Trophoblast cell (in vitro differentiated cells and primary cell): ENCODE data around the gene CEP68.
A peak's percentile ranks its signal among the peaks of the same experiment; 100 is the strongest.

Source experiments
- DNase-seq, 2 donors: peaks; one replicate each; pipeline ENCODE4 v3.0.0-alpha.2; 2016
- H2AFZ ChIP-seq: 2 replicates; pipeline ENCODE4 v1.6.1; 2013; ENCODE audit warnings: low read length, moderate library complexity, mild to moderate bottlenecking; ENCODE audit not compliant: insufficient read depth, poor library complexity
- H2AK5ac ChIP-seq: 2 replicates; pipeline ENCODE4 v1.6.1; 2013; ENCODE audit warnings: mild to moderate bottlenecking, low read length
- H2BK120ac ChIP-seq: 2 replicates; pipeline ENCODE4 v1.6.1; 2013; ENCODE audit warnings: low read length, mild to moderate bottlenecking, moderate library complexity; ENCODE audit not compliant: insufficient read depth, poor library complexity
- H2BK12ac ChIP-seq: 2 replicates; pipeline ENCODE4 v1.6.1; 2013; ENCODE audit warnings: mild to moderate bottlenecking, low read length, moderate library complexity
- H2BK5ac ChIP-seq: 2 replicates; pipeline ENCODE4 v1.6.1; 2013; ENCODE audit warnings: low read length, low read depth, moderate library complexity, mild to moderate bottlenecking; ENCODE audit not compliant: poor library complexity
- H3K14ac ChIP-seq: 2 replicates; pipeline ENCODE4 v1.6.1; 2013; ENCODE audit warnings: mild to moderate bottlenecking, low read length
- H3K18ac ChIP-seq: 2 replicates; pipeline ENCODE4 v1.6.1; 2013; ENCODE audit warnings: mild to moderate bottlenecking, low read length
- H3K23ac ChIP-seq: 2 replicates; pipeline ENCODE4 v1.6.1; 2013; ENCODE audit warnings: low read length
- H3K27ac ChIP-seq: 2 replicates; pipeline ENCODE4 v1.5.1; 2013; ENCODE audit warnings: low read depth, mild to moderate bottlenecking, inconsistent platforms, low read length, moderate library complexity
- H3K27me3 ChIP-seq: 2 replicates; pipeline ENCODE4 v1.6.1; 2013; ENCODE audit warnings: inconsistent platforms, mild to moderate bottlenecking, low read length, moderate library complexity; ENCODE audit not compliant: insufficient read depth
- H3K36me3 ChIP-seq, 2 experiments: 1 replicate in 1 of 2; 2 replicates in 1 of 2; pipeline ENCODE4 v1.6.1; 2013; ENCODE audit warnings: low read length in 2 of 2, mild to moderate bottlenecking in 2 of 2, moderate library complexity in 1 of 2; ENCODE audit not compliant: insufficient read depth in 2 of 2, control insufficient read depth in 1 of 2
- H3K4ac ChIP-seq: 2 replicates; pipeline ENCODE4 v1.6.1; 2013; ENCODE audit warnings: low read depth, mild to moderate bottlenecking, low read length, moderate library complexity
- H3K4me1 ChIP-seq, 2 experiments: 1 replicate in 1 of 2; 2 replicates in 1 of 2; pipeline ENCODE4 v1.6.1; 2013; ENCODE audit warnings: low read length in 2 of 2, mild to moderate bottlenecking in 2 of 2, moderate library complexity in 1 of 2; ENCODE audit not compliant: insufficient read depth in 2 of 2, control insufficient read depth in 1 of 2
- H3K4me2 ChIP-seq: 2 replicates; pipeline ENCODE4 v1.6.1; 2013; ENCODE audit warnings: inconsistent platforms, mild to moderate bottlenecking, low read length, moderate library complexity
- H3K4me3 ChIP-seq: 2 replicates; pipeline ENCODE4 v1.5.1; 2013; ENCODE audit warnings: mild to moderate bottlenecking, low read depth, low read length, inconsistent platforms
- H3K79me1 ChIP-seq: one replicate; pipeline ENCODE4 v1.6.1; 2013; ENCODE audit warnings: low read length
- H3K79me2 ChIP-seq: 2 replicates; pipeline ENCODE4 v1.6.1; 2013; ENCODE audit warnings: low read length, mild to moderate bottlenecking; ENCODE audit not compliant: control insufficient read depth, insufficient read depth, poor library complexity
- H3K9ac ChIP-seq: 2 replicates; pipeline ENCODE4 v1.6.1; 2013; ENCODE audit warnings: mild to moderate bottlenecking, low read length
- H3K9me3 ChIP-seq: 2 replicates; pipeline ENCODE4 v1.6.1; 2013; ENCODE audit warnings: low read depth, mild to moderate bottlenecking, control low read depth, inconsistent platforms, low read length; ENCODE audit not compliant: insufficient read depth
- H4K12ac ChIP-seq: 2 replicates; pipeline ENCODE4 v1.6.1; 2013; ENCODE audit warnings: low read depth, mild to moderate bottlenecking, low read length, moderate library complexity
- H4K8ac ChIP-seq: 2 replicates; pipeline ENCODE4 v1.6.1; 2013; ENCODE audit warnings: low read depth, mild to moderate bottlenecking, low read length, moderate library complexity
- H4K91ac ChIP-seq: one replicate; pipeline ENCODE4 v1.6.1; 2013; ENCODE audit warnings: low read depth, mild to moderate bottlenecking, low read length, moderate library complexity
- WGBS: extraction: QIAGEN DNeasy Blood & Tissue Kit; methylation state at CpG from one replicate; pipeline ENCODE4 v1.1.7; 2013; ENCODE audit warnings: missing lambda C conversion rate; ENCODE audit not compliant: insufficient read length, insufficient coverage; ENCODE audit errors: extremely low coverage; 5-methylcytosine and 5-hydroxymethylcytosine counted together

CEP68 gene

DNA sequence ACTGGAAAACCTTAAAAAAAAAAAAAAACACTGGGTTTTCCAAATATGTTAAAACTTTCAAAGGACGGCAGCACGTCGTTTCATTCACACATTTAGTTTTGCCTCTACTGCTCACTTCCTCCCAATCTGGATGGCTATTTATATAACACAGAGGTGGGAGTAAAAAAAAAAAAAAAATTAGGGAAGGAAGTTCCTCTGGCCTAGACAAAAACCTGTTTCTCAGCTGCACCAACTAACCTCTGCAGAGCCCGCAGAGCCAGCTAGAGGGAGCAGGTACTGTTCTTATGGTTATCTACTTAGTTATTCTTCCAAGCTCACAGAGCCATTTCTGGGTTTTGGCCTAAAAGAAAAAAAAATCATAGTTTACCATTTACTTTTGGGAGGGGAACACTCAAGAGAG is 38.9 kb upstream of the CEP68 start:
- no peaks in the 10 kb centered on the region for H3K36me3 ChIP-seq
- H3K18ac ChIP-seq: no peak overlapping the region
- no peak overlapping the region for H4K8ac ChIP-seq
- H3K27ac ChIP-seq: no peak overlapping the region
- DNase-seq: peak in 1 of 2 donors; percentile 18
- no peaks in the 10 kb centered on the region for H3K9me3 ChIP-seq
- H4K91ac ChIP-seq: no peak overlapping the region
- no peak overlapping the region for H2AFZ ChIP-seq
- peaks cover 4% of the 10 kb centered on the region for H3K79me1 ChIP-seq
- H2BK120ac ChIP-seq: no peak overlapping the region
- no peak overlapping the region for H2BK12ac ChIP-seq
- no peaks in the 10 kb centered on the region for H3K79me2 ChIP-seq
- no peak overlapping the region for H3K9ac ChIP-seq
- no peak overlapping the region for H3K4me2 ChIP-seq
- no peak overlapping the region for H2AK5ac ChIP-seq
- H3K23ac ChIP-seq: no peak overlapping the region
- no peak overlapping the region for H3K4ac ChIP-seq
- WGBS: no CpG with 5 or more reads among the region's 4 CpGs
- H3K4me1 ChIP-seq: peaks cover 10 to 18% of the 10 kb centered on the region in 2 experiments
- H4K12ac ChIP-seq: no peak overlapping the region
- no peak overlapping the region for H3K14ac ChIP-seq
- no peak overlapping the region for H2BK5ac ChIP-seq
- no peaks in the 10 kb centered on the region for H3K27me3 ChIP-seq
- H3K4me3 ChIP-seq: no peak overlapping the region

- Histone ChIP-seq H3K27me3 (no peaks in the 10 kb centered on the region), H4K8ac (no peak overlapping the region), H3K14ac (no peak overlapping the region), H3K23ac (no peak overlapping the region), H3K9me3 (no peaks in the 10 kb centered on the region), H4K12ac (no peak overlapping the region), H2AFZ (no peak overlapping the region), H3K4me2 (no peak overlapping the region), H3K18ac (no peak overlapping the region), H4K91ac (no peak overlapping the region), H3K9ac (no peak overlapping the region), H3K27ac (no peak overlapping the region), H2BK120ac (no peak overlapping the region), H2BK5ac (no peak overlapping the region), H3K79me2 (no peaks in the 10 kb centered on the region), H3K4ac (no peak overlapping the region), H3K4me3 (no peak overlapping the region), H2AK5ac (no peak overlapping the region), H3K4me1 (peaks cover 10 to 18% of the 10 kb centered on the region in 2 experiments), H3K79me1 (peaks cover 4% of the 10 kb centered on the region), H2BK12ac (no peak overlapping the region), H3K36me3 (no peaks in the 10 kb centered on the region)
- WGBS: no CpG with 5 or more reads among the region's 15 CpGs
- DNase-seq: peak; percentile 8 to 28
These were observed 38.1 kb upstream of the CEP68 start for GRCh38 chr2:65018141-65018582.

DNA sequence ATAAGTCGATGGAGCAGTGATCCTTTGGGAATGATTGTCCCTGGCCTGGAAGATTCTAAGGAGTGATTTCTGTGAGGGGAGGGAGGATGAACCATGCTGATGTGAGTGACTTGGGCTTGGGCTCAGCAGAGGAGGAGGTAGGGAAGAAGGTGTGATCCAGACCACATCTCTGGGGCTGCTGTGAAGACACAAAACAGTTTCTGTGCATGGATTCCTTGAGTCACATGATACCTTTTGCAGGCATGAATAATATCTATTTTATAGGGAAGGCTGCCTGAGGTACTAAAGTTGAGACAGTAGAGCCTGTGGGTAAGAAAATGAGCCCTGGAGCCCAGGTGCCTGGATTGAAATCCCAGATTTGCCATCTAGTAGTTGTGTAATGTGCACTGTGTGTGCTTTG is 37.2 kb upstream of the CEP68 start:
- no peak overlapping the region for H3K9ac ChIP-seq
- H2AFZ ChIP-seq: no peak overlapping the region
- no peak overlapping the region for H3K4me2 ChIP-seq
- H4K8ac ChIP-seq: no peak overlapping the region
- H3K79me2 ChIP-seq: no peaks in the 10 kb centered on the region
- no peak overlapping the region for H2BK5ac ChIP-seq
- H3K9me3 ChIP-seq: no peaks in the 10 kb centered on the region
- H3K14ac ChIP-seq: no peak overlapping the region
- H3K4me1 ChIP-seq: peaks cover 10 to 18% of the 10 kb centered on the region in 2 experiments
- no peak overlapping the region for H4K91ac ChIP-seq
- H3K23ac ChIP-seq: no peak overlapping the region
- no peak overlapping the region for H2AK5ac ChIP-seq
- H3K36me3 ChIP-seq: no peaks in the 10 kb centered on the region
- no peak for DNase-seq
- H3K18ac ChIP-seq: no peak overlapping the region
- H3K4ac ChIP-seq: no peak overlapping the region
- H3K79me1 ChIP-seq: peaks cover 4% of the 10 kb centered on the region
- H3K27ac ChIP-seq: no peak overlapping the region
- H2BK120ac ChIP-seq: no peak overlapping the region
- no CpG with 5 or more reads among the region's 1 CpG for WGBS
- H3K27me3 ChIP-seq: no peaks in the 10 kb centered on the region
- H2BK12ac ChIP-seq: no peak overlapping the region
- H3K4me3 ChIP-seq: no peak overlapping the region
- no peak overlapping the region for H4K12ac ChIP-seq

DNA sequence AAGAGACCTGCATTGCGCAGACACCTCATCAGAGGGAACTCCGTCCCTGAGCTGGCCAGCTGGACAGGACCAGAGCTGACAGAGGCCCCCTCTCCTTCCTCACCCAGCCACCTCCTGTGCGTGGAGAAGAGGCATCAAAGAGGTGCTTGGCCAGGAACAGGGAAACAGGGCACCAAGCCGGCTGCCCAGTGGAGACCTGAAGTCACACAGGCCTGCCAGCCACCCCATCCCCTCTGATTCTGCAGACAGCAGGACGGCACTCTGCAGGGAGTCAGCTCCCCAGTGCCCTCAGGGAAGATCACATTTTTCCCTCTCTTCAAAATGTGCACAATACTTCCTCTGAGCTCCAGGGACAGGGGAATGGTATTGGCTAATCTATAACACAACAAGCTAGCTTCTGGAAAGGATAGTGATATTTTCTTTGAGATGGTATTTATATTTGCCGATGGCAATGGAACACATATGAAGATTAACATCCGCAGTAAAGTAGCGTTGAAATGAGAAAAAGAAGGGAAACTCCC is 36.5 kb upstream of the CEP68 start:
- no peak overlapping the region for H3K4me3 ChIP-seq
- peaks cover 10 to 18% of the 10 kb centered on the region in 2 experiments for H3K4me1 ChIP-seq
- H2BK5ac ChIP-seq: no peak overlapping the region
- H3K9me3 ChIP-seq: no peaks in the 10 kb centered on the region
- H4K91ac ChIP-seq: no peak overlapping the region
- H2BK12ac ChIP-seq: no peak overlapping the region
- no peak overlapping the region for H3K27ac ChIP-seq
- no peak overlapping the region for H3K14ac ChIP-seq
- H3K27me3 ChIP-seq: no peaks in the 10 kb centered on the region
- no peak overlapping the region for H4K12ac ChIP-seq
- WGBS: no CpG with 5 or more reads among the region's 8 CpGs
- no peak overlapping the region for H3K9ac ChIP-seq
- no peak for DNase-seq
- no peak overlapping the region for H3K23ac ChIP-seq
- no peak overlapping the region for H4K8ac ChIP-seq
- no peak overlapping the region for H2AK5ac ChIP-seq
- H3K79me1 ChIP-seq: peaks cover 4% of the 10 kb centered on the region
- H3K18ac ChIP-seq: no peak overlapping the region
- no peaks in the 10 kb centered on the region for H3K79me2 ChIP-seq
- H2BK120ac ChIP-seq: no peak overlapping the region
- no peaks in the 10 kb centered on the region for H3K36me3 ChIP-seq
- no peak overlapping the region for H2AFZ ChIP-seq
- no peak overlapping the region for H3K4me2 ChIP-seq
- H3K4ac ChIP-seq: no peak overlapping the region
